ENCODE data around the gene TPD52L1. TPM values are rescaled to one million over a fixed set of nuclear protein-coding genes. Genes with fewer than 3 reads are reported as not detected.

TPD52L1 gene
- total and polyA plus RNA-seq, 2 of the 4 experiments (the other 2 are of a cell fraction) = 10.2 to 13.5 TPM

DNA sequence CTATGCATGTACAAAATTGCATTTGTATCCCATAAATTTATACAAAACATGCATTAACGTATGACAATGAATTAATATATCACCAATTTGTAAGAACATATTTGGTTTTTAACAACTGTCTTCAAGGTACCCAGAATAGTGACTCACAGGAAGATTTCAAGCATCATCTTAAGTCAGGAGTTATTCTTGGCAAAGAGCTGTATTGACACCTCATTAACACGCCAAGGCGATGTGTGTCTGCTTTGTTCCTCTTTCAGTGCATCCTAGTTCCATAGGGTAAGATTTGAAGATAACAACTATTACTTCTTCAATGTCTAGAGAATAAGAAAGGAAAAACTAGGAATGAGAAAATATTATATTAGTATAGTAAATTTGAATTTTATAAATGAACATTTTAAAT, 35.8 kb upstream of the TPD52L1 start:
- Histone ChIP-seq H3K27ac (ENCODE audit: insufficient read depth, low read length) (no peak overlapping the region), H3K23ac (ENCODE audit: low read depth, low read length) (no peak overlapping the region), H3K79me1 (ENCODE audit: low read depth in 1 of 2, low read length in 2 of 2) (no peaks in the 10 kb centered on the region), H3K9me1 (ENCODE audit: insufficient read depth, low read length) (no peaks in the 10 kb centered on the region), H3K4me2 (ENCODE audit: low read depth, low read length) (no peak overlapping the region), H2AK5ac (ENCODE audit: low read depth, low read length) (no peak overlapping the region), H2BK20ac (ENCODE audit: low read depth, low read length) (no peak overlapping the region), H4K91ac (ENCODE audit: insufficient read depth, low read depth, low read length) (no peak overlapping the region), H2BK120ac (ENCODE audit: low read depth, low read length) (no peak overlapping the region), H3K9me3 (ENCODE audit: control insufficient read depth, insufficient read depth, low read length) (peaks cover 1% of the 10 kb centered on the region; the same call in 1 of the 2 replicates), H3K56ac (ENCODE audit: extremely low read depth, insufficient read depth, low read length) (no peak overlapping the region), H2BK15ac (ENCODE audit: low read depth, low read length) (no peak overlapping the region), H3K9ac (ENCODE audit: low read depth, low read length) (no peak overlapping the region), H3K4me1 (ENCODE audit: control insufficient read depth, insufficient read depth, low read length) (no peaks in the 10 kb centered on the region), H2AFZ (replicated peaks; ENCODE audit: low read length, poor library complexity) (no peak overlapping the region), H3K36me3 (ENCODE audit: control insufficient read depth, insufficient read depth, low read length) (no peaks in the 10 kb centered on the region), H4K5ac (ENCODE audit: low read depth, low read length) (no peak overlapping the region), H2BK5ac (ENCODE audit: low read depth, low read length, poor library complexity, severe bottlenecking) (no peak overlapping the region), H3K4me3 (ENCODE audit: insufficient read depth, low read depth, low read length) (no peak overlapping the region), H4K20me1 (ENCODE audit: insufficient read depth, low read length) (no peaks in the 10 kb centered on the region), H2AK9ac (replicated peaks; ENCODE audit: low read depth, low read length, poor library complexity) (no peak overlapping the region), H3K4ac (ENCODE audit: low read depth, low read length) (no peak overlapping the region), H3K18ac (ENCODE audit: low read depth, low read length) (no peak overlapping the region), H3K14ac (replicated peaks; ENCODE audit: low read depth, low read length) (no peak overlapping the region), H3K27me3 (ENCODE audit: control insufficient read depth, insufficient read depth, low read length) (no peaks in the 10 kb centered on the region), H4K8ac (ENCODE audit: low read depth in 2 of 2, low read length in 2 of 2) (no peak overlapping the region)
- ChIA-PET POLR2A (ENCODE audit: unreplicated experiment) (no interaction called here), CTCF (no interaction called here)
- DNase-seq (no peak), ATAC-seq (ENCODE audit: low read depth) (no peak)
- in situ Hi-C loops (cut with MboI; ENCODE audit: low sequenced_read_pairs) (loop anchor here (25.0 kb wide), 1 partner anchor 156 kb away; the partner anchor contains the start of gene RNF217), intact Hi-C loops (cut with micrococcal nuclease) (no loop called here), dilution Hi-C loops (cut with HindIII; ENCODE audit: low sequenced_read_pairs, unreplicated experiment) (no loop called here)
- BruUV-seq (replicated peaks) = no TSS peak
- WGBS, 2 experiments (ENCODE audit: extremely low coverage in 2 of 2, insufficient read length in 1 of 2) = no CpG with 5 or more reads among the region's 3 CpGs
- TF ChIP-seq, protein P1, sequence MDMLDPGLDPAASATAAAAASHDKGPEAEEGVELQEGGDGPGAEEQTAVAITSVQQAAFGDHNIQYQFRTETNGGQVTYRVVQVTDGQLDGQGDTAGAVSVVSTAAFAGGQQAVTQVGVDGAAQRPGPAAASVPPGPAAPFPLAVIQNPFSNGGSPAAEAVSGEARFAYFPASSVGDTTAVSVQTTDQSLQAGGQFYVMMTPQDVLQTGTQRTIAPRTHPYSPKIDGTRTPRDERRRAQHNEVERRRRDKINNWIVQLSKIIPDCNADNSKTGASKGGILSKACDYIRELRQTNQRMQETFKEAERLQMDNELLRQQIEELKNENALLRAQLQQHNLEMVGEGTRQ (IDR thresholded peaks at IDR 0.05; ENCODE audit: low read depth, low read length) = no peak
- TF ChIP-seq CEBPB (IDR thresholded peaks at IDR 0.05; ENCODE audit: low read depth, low read length) (no peak), NFE2L2 (IDR thresholded peaks at IDR 0.05; ENCODE audit: low read depth, low read length) (no peak), SMC3 (IDR thresholded peaks at IDR 0.05; ENCODE audit: low read depth, low read length) (no peak), FOS (IDR thresholded peaks at IDR 0.05; ENCODE audit: low read depth, low read length) (no peak), MAFK (IDR thresholded peaks at IDR 0.05; ENCODE audit: low read depth, low read length) (no peak), BHLHE40 (IDR thresholded peaks at IDR 0.05; ENCODE audit: low read depth, low read length) (no peak), CTCF (conservative IDR thresholded peaks at IDR 0.05; ENCODE audit: low read depth, low read length) (no peak), MXI1 (IDR thresholded peaks at IDR 0.05; ENCODE audit: borderline replicate concordance, low read depth, low read length) (no peak), RAD21 (IDR thresholded peaks at IDR 0.05; ENCODE audit: low read length) (no peak), MAZ (IDR thresholded peaks at IDR 0.05; ENCODE audit: borderline replicate concordance, low read depth, low read length) (no peak), CHD1 (IDR thresholded peaks at IDR 0.05; ENCODE audit: low read depth, low read length) (no peak), RCOR1 (IDR thresholded peaks at IDR 0.05; ENCODE audit: insufficient replicate concordance, low read length) (no peak), POLR2A (IDR thresholded peaks at IDR 0.05; ENCODE audit: low read depth, low read length) (no peak), RFX5 (IDR thresholded peaks at IDR 0.05; ENCODE audit: low read depth, low read length) (no peak)
- TF ChIP-seq, protein P2, sequence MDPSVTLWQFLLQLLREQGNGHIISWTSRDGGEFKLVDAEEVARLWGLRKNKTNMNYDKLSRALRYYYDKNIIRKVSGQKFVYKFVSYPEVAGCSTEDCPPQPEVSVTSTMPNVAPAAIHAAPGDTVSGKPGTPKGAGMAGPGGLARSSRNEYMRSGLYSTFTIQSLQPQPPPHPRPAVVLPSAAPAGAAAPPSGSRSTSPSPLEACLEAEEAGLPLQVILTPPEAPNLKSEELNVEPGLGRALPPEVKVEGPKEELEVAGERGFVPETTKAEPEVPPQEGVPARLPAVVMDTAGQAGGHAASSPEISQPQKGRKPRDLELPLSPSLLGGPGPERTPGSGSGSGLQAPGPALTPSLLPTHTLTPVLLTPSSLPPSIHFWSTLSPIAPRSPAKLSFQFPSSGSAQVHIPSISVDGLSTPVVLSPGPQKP (IDR thresholded peaks at IDR 0.05; ENCODE audit: borderline replicate concordance, low read depth, low read length) = no peak

All from IMR-90 (cell line).